HEK293 (cell line): Measurements from ENCODE around the gene RBM45.

Source experiments
- CTCF ChIP-seq: fragments of 450-650 bp; formaldehyde crosslinking; IDR thresholded peaks from 2 replicates; pipeline ENCODE4 v1.5.1; 2016; ENCODE audit warnings: missing biosample characterization, missing genetic modification characterization
- HOXD13 ChIP-seq: sonication (generic); formaldehyde crosslinking; IDR thresholded peaks from 2 replicates; pipeline ENCODE4 v1.8.0; 2022; ENCODE audit warnings: missing genetic modification reagents, borderline replicate concordance
- KLF7 ChIP-seq: fragments of 450-650 bp; formaldehyde crosslinking; IDR thresholded peaks from 2 replicates; pipeline ENCODE4 v1.5.1; 2016; ENCODE audit warnings: missing biosample characterization, missing genetic modification characterization, borderline replicate concordance
- REST ChIP-seq: fragments of 450-650 bp; formaldehyde crosslinking; IDR thresholded peaks from 2 replicates; pipeline ENCODE4 v1.5.1; 2016; ENCODE audit warnings: missing biosample characterization, missing genetic modification characterization
- ZNF114 ChIP-seq: fragments of 450-650 bp; formaldehyde crosslinking; IDR thresholded peaks from 2 replicates; pipeline ENCODE4 v1.5.0; 2017; ENCODE audit warnings: missing biosample characterization, missing genetic modification characterization
- ZNF138 ChIP-seq: fragments of 450-650 bp; formaldehyde crosslinking; IDR thresholded peaks from 2 replicates; pipeline ENCODE4 v1.5.1; 2016; ENCODE audit warnings: missing biosample characterization, missing genetic modification characterization, borderline replicate concordance
- ZNF18 ChIP-seq: fragments of 450-650 bp; formaldehyde crosslinking; IDR thresholded peaks from 2 replicates; pipeline ENCODE4 v1.5.1; 2016; ENCODE audit warnings: missing biosample characterization, missing genetic modification characterization
- ZNF248 ChIP-seq: fragments of 450-650 bp; formaldehyde crosslinking; IDR thresholded peaks from 2 replicates; pipeline ENCODE4 v1.5.1; 2017; ENCODE audit warnings: missing biosample characterization, missing genetic modification characterization
- ZNF488 ChIP-seq: fragments of 450-650 bp; formaldehyde crosslinking; IDR thresholded peaks from 2 replicates; pipeline ENCODE4 v1.5.1; 2016; ENCODE audit warnings: missing biosample characterization, missing genetic modification characterization
- ZNF785 ChIP-seq: fragments of 450-650 bp; formaldehyde crosslinking; IDR thresholded peaks from 2 replicates; pipeline ENCODE4 v1.5.1; 2016; ENCODE audit warnings: missing biosample characterization, missing genetic modification characterization
- TF ChIP-seq, protein P1 (sequence below): fragments of 450-650 bp; formaldehyde crosslinking; IDR thresholded peaks from 2 replicates; pipeline ENCODE4 v1.5.1; 2017; ENCODE audit warnings: missing biosample characterization, missing genetic modification characterization

DNA sequence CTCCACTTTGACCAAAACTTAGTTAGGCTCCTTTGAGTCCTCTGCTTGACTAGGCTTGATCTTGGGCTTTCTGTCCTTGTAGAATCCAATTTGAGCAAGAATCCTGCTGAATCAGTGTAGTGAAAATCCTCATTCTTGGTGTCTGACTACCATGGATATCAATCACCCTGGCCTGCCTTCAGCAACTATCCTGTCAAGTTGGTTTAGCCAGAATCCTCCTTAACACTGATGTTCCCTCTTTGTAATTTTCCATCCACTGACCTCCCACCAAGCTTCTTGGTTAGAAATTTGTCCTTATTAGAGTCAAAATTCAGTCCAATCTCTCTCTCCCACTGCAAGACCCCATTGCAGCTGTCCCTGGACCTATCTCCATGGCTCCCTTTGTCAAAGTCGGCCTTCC, 494 bp upstream of the RBM45 start:
- no peak for TF ChIP-seq KLF7 (tag by site-specific recombination)
- no peak for TF ChIP-seq CTCF
- no peak for TF ChIP-seq REST (tag by site-specific recombination)
- no peak for TF ChIP-seq ZNF138
- TF ChIP-seq ZNF114: no peak
- TF ChIP-seq ZNF488: no peak
- no peak for TF ChIP-seq ZNF18 (tag by site-specific recombination)
- TF ChIP-seq ZNF785 (tag by site-specific recombination): no peak
- TF ChIP-seq, protein P1, sequence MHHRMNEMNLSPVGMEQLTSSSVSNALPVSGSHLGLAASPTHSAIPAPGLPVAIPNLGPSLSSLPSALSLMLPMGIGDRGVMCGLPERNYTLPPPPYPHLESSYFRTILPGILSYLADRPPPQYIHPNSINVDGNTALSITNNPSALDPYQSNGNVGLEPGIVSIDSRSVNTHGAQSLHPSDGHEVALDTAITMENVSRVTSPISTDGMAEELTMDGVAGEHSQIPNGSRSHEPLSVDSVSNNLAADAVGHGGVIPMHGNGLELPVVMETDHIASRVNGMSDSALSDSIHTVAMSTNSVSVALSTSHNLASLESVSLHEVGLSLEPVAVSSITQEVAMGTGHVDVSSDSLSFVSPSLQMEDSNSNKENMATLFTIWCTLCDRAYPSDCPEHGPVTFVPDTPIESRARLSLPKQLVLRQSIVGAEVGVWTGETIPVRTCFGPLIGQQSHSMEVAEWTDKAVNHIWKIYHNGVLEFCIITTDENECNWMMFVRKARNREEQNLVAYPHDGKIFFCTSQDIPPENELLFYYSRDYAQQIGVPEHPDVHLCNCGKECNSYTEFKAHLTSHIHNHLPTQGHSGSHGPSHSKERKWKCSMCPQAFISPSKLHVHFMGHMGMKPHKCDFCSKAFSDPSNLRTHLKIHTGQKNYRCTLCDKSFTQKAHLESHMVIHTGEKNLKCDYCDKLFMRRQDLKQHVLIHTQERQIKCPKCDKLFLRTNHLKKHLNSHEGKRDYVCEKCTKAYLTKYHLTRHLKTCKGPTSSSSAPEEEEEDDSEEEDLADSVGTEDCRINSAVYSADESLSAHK (tag by site-specific recombination): no peak
- TF ChIP-seq ZNF248 (tag by site-specific recombination): no peak
- no peak for TF ChIP-seq HOXD13 (CRISPR knock-in tag)
